H9 (cell line): ENCODE results near the gene PSPC1. TPM values are rescaled to one million over a fixed set of nuclear protein-coding genes. Genes with fewer than 3 reads are reported as not detected.
A peak's percentile ranks its signal among the peaks of the same experiment; 100 is the strongest.

Source experiments
- DNase-seq: peaks from one replicate; pipeline ENCODE4 v3.0.0-alpha.2; 2017
- H2AFZ ChIP-seq: one replicate; pipeline ENCODE4 v1.6.1; 2013; ENCODE audit warnings: mild to moderate bottlenecking, low read length, control low read depth, moderate library complexity
- H2AK5ac ChIP-seq: 2 replicates; pipeline ENCODE4 v1.6.1; 2013; ENCODE audit warnings: low read length, control low read depth, mixed read lengths; ENCODE audit not compliant: insufficient read length
- H2BK120ac ChIP-seq: one replicate; pipeline ENCODE4 v1.6.1; 2013; ENCODE audit warnings: low read depth, mild to moderate bottlenecking, low read length, control low read depth, inconsistent platforms; ENCODE audit not compliant: poor library complexity, severe bottlenecking
- H2BK12ac ChIP-seq: 2 replicates; pipeline ENCODE4 v1.6.1; 2013; ENCODE audit warnings: low read length, control low read depth, mixed read lengths, low read depth; ENCODE audit not compliant: insufficient read length
- H2BK15ac ChIP-seq: 2 replicates; pipeline ENCODE4 v1.6.1; 2013; ENCODE audit warnings: low read depth, low read length, control low read depth
- H2BK20ac ChIP-seq: one replicate; pipeline ENCODE4 v1.6.1; 2013; ENCODE audit warnings: low read depth, mild to moderate bottlenecking, low read length, control low read depth, inconsistent platforms; ENCODE audit not compliant: poor library complexity, severe bottlenecking
- H2BK5ac ChIP-seq: 2 replicates; pipeline ENCODE4 v1.6.1; 2013; ENCODE audit warnings: low read length, control low read depth, mixed read lengths; ENCODE audit not compliant: insufficient read length
- H3K14ac ChIP-seq: 2 replicates; pipeline ENCODE4 v1.6.1; 2013; ENCODE audit warnings: low read length, control low read depth; ENCODE audit not compliant: insufficient read depth
- H3K18ac ChIP-seq: 2 replicates; pipeline ENCODE4 v1.6.1; 2013; ENCODE audit warnings: low read depth, mild to moderate bottlenecking, mixed read lengths, low read length, control low read depth; ENCODE audit not compliant: insufficient read length
- H3K23ac ChIP-seq: 2 replicates; pipeline ENCODE4 v1.6.1; 2013; ENCODE audit warnings: low read length, control low read depth, mixed read lengths, low read depth; ENCODE audit not compliant: insufficient read length
- H3K23me2 ChIP-seq: 2 replicates; pipeline ENCODE4 v1.6.1; 2013; ENCODE audit warnings: low read depth, mild to moderate bottlenecking, mixed read lengths, low read length, control low read depth; ENCODE audit not compliant: insufficient read length, poor library complexity, severe bottlenecking
- H3K27ac ChIP-seq: 2 replicates; pipeline ENCODE4 v1.5.1; 2013; ENCODE audit warnings: low read length, control low read depth, mixed read lengths, low read depth; ENCODE audit not compliant: insufficient read length
- H3K27me3 ChIP-seq: 2 replicates; pipeline ENCODE4 v1.6.1; 2013; ENCODE audit warnings: low read length, control low read depth, inconsistent platforms; ENCODE audit not compliant: insufficient read depth
- H3K4ac ChIP-seq: 2 replicates; pipeline ENCODE4 v1.6.1; 2013; ENCODE audit warnings: low read depth, mild to moderate bottlenecking, control low read depth, inconsistent platforms, low read length, moderate library complexity
- H3K4me1 ChIP-seq: 2 replicates; pipeline ENCODE4 v1.6.1; 2013; ENCODE audit warnings: low read length, control low read depth, inconsistent platforms; ENCODE audit not compliant: insufficient read depth
- H3K4me2 ChIP-seq: 2 replicates; pipeline ENCODE4 v1.6.1; 2013; ENCODE audit warnings: low read length, control low read depth, mixed read lengths; ENCODE audit not compliant: insufficient read length, insufficient read depth
- H3K56ac ChIP-seq: 2 replicates; pipeline ENCODE4 v1.6.1; 2013; ENCODE audit warnings: low read depth, mild to moderate bottlenecking, mixed read lengths, low read length, control low read depth; ENCODE audit not compliant: insufficient read length
- H3K79me1 ChIP-seq: 2 replicates; pipeline ENCODE4 v1.6.1; 2013; ENCODE audit warnings: low read depth, mild to moderate bottlenecking, moderate library complexity, low read length, control low read depth, inconsistent platforms; ENCODE audit not compliant: insufficient read depth, poor library complexity, severe bottlenecking
- H3K79me2 ChIP-seq: 2 replicates; pipeline ENCODE4 v1.6.1; 2013; ENCODE audit warnings: low read length, control low read depth, inconsistent platforms; ENCODE audit not compliant: insufficient read depth
- H3K9ac ChIP-seq: 2 replicates; pipeline ENCODE4 v1.6.1; 2013; ENCODE audit warnings: low read length, control low read depth, mixed read lengths; ENCODE audit not compliant: insufficient read length; ENCODE audit errors: extremely low read depth
- H3K9me3 ChIP-seq: one replicate; pipeline ENCODE4 v1.6.1; 2013; ENCODE audit warnings: low read depth, low read length, inconsistent platforms; ENCODE audit not compliant: control insufficient read depth
- H3T11ph ChIP-seq: one replicate; pipeline ENCODE4 v1.6.1; 2013; ENCODE audit warnings: mild to moderate bottlenecking, low read length, control low read depth, inconsistent platforms
- H4K20me1 ChIP-seq: one replicate; pipeline ENCODE4 v1.6.1; 2013; ENCODE audit not compliant: control insufficient read depth, insufficient read length, insufficient read depth
- H4K5ac ChIP-seq: 2 replicates; pipeline ENCODE4 v1.6.1; 2013; ENCODE audit warnings: low read depth, mild to moderate bottlenecking, mixed read lengths, low read length, control low read depth; ENCODE audit not compliant: insufficient read length
- H4K8ac ChIP-seq: replicated peaks from 2 replicates; pipeline ENCODE4 v1.6.1; 2013; ENCODE audit warnings: low read length, control low read depth, mixed read lengths, low read depth; ENCODE audit not compliant: insufficient read length
- H4K91ac ChIP-seq: 2 replicates; pipeline ENCODE4 v1.6.1; 2013; ENCODE audit warnings: low read depth, mild to moderate bottlenecking, moderate library complexity, mixed read lengths, low read length, control low read depth; ENCODE audit not compliant: insufficient read length
- H3K27ac Mint-ChIP-seq, 3 experiments: 2 replicates in 2 of 3; 3 replicates in 1 of 3; pipeline ENCODE4 v1.8.0; 2020 to 2021; ENCODE audit warnings: mixed read lengths in 3 of 3, mild to moderate bottlenecking in 1 of 3, moderate library complexity in 1 of 3
- H3K27me3 Mint-ChIP-seq: 2 replicates; pipeline ENCODE4 v1.8.0; 2021; ENCODE audit warnings: low read depth, mild to moderate bottlenecking, moderate library complexity, mixed read lengths
- H3K36me3 Mint-ChIP-seq, 3 experiments: 2 replicates in 2 of 3; 3 replicates in 1 of 3; pipeline ENCODE4 v1.8.0; 2020 to 2021; ENCODE audit warnings: low read depth in 3 of 3, mixed read lengths in 3 of 3; ENCODE audit not compliant: insufficient read depth in 1 of 3
- H3K4me1 Mint-ChIP-seq, 2 experiments: 2 replicates each; pipeline ENCODE4 v1.8.0; 2020; ENCODE audit warnings: mixed read lengths in 2 of 2
- H3K4me3 Mint-ChIP-seq, 2 experiments: 2 replicates in 1 of 2; 3 replicates in 1 of 2; pipeline ENCODE4 v1.8.0; 2020 to 2021; ENCODE audit warnings: mild to moderate bottlenecking in 2 of 2, mixed read lengths in 2 of 2, moderate library complexity in 1 of 2
- H3K9me3 Mint-ChIP-seq, 2 experiments: 2 replicates in 1 of 2; 3 replicates in 1 of 2; pipeline ENCODE4 v1.8.0; 2020; ENCODE audit warnings: mild to moderate bottlenecking in 2 of 2, mixed read lengths in 2 of 2, moderate library complexity in 1 of 2
- WGBS: extraction: QIAGEN DNeasy Blood & Tissue Kit; methylation state at CpG from one replicate; pipeline ENCODE4 v1.1.7; 2013; ENCODE audit warnings: missing lambda C conversion rate, low lambda C conversion rate, mixed read lengths; ENCODE audit not compliant: insufficient read length; ENCODE audit errors: extremely low coverage; 5-methylcytosine and 5-hydroxymethylcytosine counted together
- total RNA-seq: library from RNA; stranded (reverse); gene quantifications from 2 replicates; pipeline ENCODE4 v1.2.1, GENCODE V29; 2021
- TF ChIP-seq, protein P1 (sequence below): fragments of 200-600 bp; sonication (generic); conservative IDR thresholded peaks from 3 replicates; pipeline ENCODE4 v1.8.0; 2021; ENCODE audit warnings: antibody characterized with exemption, mild to moderate bottlenecking

PSPC1 gene
- total RNA-seq, 1 experiment from 2014 or later = 134 TPM

DNA sequence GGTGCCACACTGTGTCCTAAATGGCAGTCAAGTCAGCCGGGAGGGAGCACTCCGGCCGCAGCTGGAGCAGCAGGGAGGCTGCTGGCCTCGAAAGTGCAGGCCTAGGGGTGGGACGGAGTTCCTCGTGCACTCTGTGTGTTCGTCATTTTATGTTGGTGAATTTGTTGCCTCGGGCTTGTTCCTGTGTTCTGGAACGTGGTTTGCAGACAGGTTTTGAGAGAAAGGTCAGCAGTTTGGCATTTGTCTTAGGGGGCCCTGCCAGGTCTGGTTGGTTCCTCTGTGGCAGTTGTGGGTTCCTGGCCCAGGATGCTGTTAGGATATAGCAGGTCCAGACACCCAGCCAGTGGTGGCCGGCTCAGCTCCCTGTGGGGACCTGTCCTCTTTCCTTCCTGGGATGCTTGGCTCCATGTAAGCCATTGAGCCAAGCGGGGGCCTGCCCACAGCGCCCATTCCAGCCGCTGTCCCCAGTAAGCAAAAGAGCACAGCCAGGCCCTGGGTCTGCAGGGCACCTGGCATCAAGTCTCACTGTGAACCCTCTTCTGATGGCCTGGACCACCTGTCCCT, 119.2 kb downstream of the PSPC1 start:
- Histone ChIP-seq H3K23me2 (no peaks in the 10 kb centered on the region), H4K91ac (no peak overlapping the region), H3K14ac (no peak overlapping the region), H3K4me2 (no peak overlapping the region), H2BK20ac (no peak overlapping the region), H3K23ac (no peak overlapping the region), H3K56ac (no peak overlapping the region), H3K9me3 (no peaks in the 10 kb centered on the region), H2AK5ac (no peak overlapping the region), H3K18ac (no peak overlapping the region), H3K79me2 (no peaks in the 10 kb centered on the region), H4K20me1 (no peaks in the 10 kb centered on the region), H3K9ac (no peak overlapping the region), H3K4ac (no peak overlapping the region), H3K4me1 (no peaks in the 10 kb centered on the region), H3K27ac (no peak overlapping the region), H2BK5ac (no peak overlapping the region), H3T11ph (no peak overlapping the region), H2BK12ac (no peak overlapping the region), H4K8ac (no peak overlapping the region), H3K79me1 (no peaks in the 10 kb centered on the region), H2BK15ac (no peak overlapping the region), H4K5ac (no peak overlapping the region), H3K27me3 (no peaks in the 10 kb centered on the region), H2AFZ (no peak overlapping the region), H2BK120ac (no peak overlapping the region)
- Mint-ChIP-seq H3K36me3 (peaks cover 13 to 74% (median 56%) of the 10 kb centered on the region in 3 experiments), H3K4me1 (peaks cover 7 to 8% of the 10 kb centered on the region in 2 experiments), H3K9me3 (peaks cover 0 to 2% of the 10 kb centered on the region in 2 experiments; a peak in 1 of 5 replicates), H3K4me3 (no peak overlapping the region), H3K27me3 (no peaks in the 10 kb centered on the region), H3K27ac (peak overlapping the region in 2 of 3 experiments; percentile 34 to 52; a peak in 1 of 7 replicates)
- no CpG with 5 or more reads among the region's 13 CpGs for WGBS
- TF ChIP-seq, protein P1, sequence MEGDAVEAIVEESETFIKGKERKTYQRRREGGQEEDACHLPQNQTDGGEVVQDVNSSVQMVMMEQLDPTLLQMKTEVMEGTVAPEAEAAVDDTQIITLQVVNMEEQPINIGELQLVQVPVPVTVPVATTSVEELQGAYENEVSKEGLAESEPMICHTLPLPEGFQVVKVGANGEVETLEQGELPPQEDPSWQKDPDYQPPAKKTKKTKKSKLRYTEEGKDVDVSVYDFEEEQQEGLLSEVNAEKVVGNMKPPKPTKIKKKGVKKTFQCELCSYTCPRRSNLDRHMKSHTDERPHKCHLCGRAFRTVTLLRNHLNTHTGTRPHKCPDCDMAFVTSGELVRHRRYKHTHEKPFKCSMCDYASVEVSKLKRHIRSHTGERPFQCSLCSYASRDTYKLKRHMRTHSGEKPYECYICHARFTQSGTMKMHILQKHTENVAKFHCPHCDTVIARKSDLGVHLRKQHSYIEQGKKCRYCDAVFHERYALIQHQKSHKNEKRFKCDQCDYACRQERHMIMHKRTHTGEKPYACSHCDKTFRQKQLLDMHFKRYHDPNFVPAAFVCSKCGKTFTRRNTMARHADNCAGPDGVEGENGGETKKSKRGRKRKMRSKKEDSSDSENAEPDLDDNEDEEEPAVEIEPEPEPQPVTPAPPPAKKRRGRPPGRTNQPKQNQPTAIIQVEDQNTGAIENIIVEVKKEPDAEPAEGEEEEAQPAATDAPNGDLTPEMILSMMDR = no peak
- no peak for DNase-seq
